HG03521 (cell line): Measurements from ENCODE around the gene BAIAP2.

ENCODE experiments used
- ATAC-seq: cut with Tn5 transposase; IDR thresholded peaks from one replicate; pipeline ENCODE4 v1.9.1; 2021; ENCODE audit warnings: mild to moderate bottlenecking, moderate library complexity; ENCODE audit not compliant: unreplicated experiment

The BAIAP2 gene

DNA sequence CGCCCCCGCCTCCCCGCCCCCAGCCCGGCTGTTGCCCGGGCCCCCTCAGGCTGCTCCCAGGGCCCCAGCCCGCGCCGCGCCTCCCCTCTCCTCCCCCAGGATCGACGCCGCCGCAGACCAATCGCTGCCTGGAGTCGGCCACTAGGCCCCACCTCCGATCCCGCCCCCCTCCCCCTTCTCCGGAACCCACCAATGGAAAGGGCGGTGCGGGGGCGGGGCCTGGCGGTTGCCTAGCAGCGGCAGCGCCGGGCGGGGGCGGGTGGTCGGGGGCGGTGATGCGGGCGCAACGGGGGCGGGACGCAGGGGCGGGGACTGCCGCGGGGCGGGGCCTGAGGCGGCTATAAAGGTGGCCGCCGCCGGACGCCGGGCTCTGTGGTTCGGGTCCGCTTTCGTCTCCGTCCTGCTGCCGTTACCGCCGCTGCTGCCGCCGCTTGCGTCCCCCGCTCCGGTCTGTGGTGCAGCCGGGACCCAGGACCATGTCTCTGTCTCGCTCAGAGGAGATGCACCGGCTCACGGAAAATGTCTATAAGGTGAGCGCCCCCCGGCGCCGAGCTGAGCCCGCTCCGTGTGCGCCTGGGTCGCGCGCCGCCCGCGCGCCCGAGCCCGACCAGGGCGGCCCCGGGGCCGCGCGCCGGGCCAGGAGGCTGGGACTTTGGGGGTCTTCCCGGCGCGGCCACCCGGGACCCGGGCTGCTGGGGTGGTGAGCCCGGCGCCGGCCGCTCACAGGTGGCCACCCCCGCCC is at the start of gene BAIAP2:
Gene BAIAP2, plus strand, starts transcription at position 373 of the 742 bp plus-strand sequence. Its CDS starts 104 bp downstream, at position 477.
- ATAC-seq = peak; percentile 57

DNA sequence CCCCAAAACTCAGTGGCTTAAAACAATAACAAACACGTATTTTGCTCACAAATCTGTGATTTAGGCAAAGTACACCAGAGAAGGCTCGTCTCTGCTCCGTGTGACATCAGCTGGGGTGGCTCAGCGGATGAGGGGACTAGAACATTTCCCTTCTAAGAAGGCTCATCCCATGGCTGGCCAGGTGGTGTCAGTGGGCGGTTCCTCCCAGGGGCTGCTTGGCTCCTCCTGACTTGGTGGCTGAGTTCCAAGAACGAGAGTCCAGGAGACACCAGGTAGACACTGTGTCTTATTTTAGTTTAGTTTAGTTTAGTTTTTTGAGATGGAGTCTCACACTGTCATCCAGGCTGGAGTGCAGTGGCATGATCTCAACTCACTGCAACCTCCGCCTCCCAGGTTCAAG is 48.9 kb upstream of the BAIAP2 start:
- no peak for ATAC-seq

DNA sequence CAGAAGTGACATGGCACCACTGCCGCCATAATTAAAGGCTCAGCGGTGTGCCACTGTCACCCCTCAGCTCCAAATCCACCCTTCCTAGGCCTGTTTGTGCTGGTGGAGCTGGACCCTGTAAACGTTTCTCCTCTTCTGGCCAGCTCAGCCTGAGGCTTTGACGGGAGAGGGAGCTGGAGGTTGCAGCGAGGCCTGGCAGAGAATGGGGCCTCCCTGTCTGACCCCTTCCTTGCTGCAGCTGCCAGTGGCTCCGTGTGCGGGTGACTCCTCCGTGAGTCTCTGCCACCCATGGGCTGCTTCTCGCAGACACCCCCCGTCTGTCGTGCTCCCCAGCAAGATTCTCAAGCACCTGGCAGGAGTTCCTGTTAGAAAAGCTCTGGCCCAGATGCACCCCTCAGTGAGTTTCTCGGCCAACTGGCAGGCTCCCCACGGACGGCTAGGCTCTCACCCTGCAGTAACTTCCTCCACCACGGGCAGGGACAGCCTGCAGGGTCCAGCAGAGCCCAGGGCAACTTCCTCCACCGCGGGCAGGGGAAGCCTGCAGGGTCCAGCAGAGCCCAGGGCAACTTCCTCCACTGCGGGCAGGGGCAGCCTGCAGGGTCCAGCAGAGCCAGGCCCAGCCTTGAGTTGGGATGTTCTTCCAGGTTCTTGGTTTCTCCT is 48.0 kb upstream of the BAIAP2 start:
- no peak for ATAC-seq

DNA sequence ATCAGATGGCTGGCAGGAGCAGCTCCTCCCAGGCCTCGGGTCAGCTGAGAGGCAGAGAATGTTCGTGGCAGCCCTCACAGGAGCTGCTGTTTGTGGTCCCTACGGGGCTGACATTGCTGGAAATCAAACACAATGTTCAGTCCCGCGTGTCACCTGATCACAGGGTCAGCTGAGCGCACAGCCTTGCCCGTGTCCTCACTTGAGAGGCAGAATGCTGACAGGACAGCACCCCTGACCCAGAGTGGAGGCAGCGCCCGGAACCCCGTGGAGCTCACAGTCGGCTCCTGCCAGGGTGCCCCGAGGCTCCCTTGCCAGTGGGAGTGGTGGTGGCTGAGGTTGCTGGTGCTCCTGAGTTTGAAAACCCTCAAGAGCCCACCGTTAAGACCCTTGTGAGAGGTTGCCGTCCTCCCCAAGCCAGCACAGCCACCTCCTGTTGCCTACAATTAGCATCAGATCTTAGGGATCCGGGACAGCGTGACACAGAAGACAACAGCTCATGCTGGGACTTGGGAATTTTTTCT is 47.0 kb upstream of the BAIAP2 start:
- no peak for ATAC-seq

GRCh38 chr17:80989586-80989913 is 45.4 kb upstream of the BAIAP2 start:
- ATAC-seq = no peak

GRCh38 chr17:80990921-80991644 is 43.9 kb upstream of the BAIAP2 start:
- ATAC-seq = no peak

GRCh38 chr17:80991645-80992076 is 43.3 kb upstream of the BAIAP2 start, which contains the start of gene CHMP6:
CHMP6 (plus strand) TSS chr17:80991841; CDS start chr17:80991919, 78 bp downstream.
- ATAC-seq = peak; percentile 50

- no peak for ATAC-seq
Observed at GRCh38 chr17:80992077-80992947, 42.6 kb upstream of the BAIAP2 start.

DNA sequence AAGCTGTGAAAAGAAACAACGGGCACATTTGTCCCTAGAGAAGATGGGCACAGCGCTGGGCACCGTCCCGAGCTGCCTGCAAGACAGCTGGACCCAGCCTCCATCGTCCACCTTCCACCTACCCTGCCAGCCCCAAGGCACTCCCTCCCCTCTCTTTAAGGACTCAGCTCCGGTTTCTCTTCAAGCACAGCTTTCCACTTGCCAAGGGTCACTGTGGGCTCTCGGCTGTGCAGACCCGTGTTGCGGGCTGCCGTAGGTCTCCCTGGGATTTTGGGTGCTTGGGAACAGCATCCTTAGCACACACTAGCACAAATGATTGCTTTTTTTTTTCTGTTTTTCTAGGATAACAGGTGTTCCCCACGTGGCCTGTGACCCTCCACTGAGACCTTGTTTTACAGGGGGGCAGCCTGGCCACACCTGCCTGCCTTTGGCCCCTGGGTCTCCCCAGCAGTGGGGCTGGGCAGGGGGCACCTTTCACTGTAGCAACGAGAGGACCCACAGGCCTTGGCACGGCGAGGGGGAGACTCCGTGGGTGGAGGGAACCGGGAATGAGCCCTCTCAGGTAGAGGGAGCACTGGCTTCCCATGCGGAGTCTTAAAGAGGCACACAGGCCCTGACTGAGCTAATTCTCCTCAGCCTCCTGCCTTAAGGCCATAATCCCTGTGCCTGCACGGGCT is 41.9 kb upstream of the BAIAP2 start:
- ATAC-seq = no peak

DNA sequence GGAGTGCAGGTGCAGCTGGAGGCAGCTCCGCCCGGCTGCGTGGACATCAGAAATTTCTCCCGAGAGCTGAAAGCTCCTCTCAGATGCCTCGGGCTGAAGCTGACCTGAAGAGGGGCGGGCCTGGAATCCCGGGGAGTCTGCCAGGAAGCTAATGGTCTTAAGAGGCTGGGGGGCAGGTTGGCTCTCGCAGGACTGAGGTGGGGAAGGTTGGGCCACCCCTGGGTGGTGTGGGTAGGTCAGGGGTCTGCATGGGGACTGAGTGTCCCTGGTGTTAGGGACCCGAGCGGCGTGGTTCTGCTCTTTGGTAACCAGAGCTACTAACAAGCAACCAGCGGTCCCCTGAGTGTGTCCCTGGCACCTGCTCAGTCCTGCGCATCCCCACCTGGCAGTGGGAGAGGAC is 39.8 kb upstream of the BAIAP2 start:
- no peak for ATAC-seq

GRCh38 chr17:80996422-80997305 is 38.3 kb upstream of the BAIAP2 start:
- ATAC-seq = no peak

DNA sequence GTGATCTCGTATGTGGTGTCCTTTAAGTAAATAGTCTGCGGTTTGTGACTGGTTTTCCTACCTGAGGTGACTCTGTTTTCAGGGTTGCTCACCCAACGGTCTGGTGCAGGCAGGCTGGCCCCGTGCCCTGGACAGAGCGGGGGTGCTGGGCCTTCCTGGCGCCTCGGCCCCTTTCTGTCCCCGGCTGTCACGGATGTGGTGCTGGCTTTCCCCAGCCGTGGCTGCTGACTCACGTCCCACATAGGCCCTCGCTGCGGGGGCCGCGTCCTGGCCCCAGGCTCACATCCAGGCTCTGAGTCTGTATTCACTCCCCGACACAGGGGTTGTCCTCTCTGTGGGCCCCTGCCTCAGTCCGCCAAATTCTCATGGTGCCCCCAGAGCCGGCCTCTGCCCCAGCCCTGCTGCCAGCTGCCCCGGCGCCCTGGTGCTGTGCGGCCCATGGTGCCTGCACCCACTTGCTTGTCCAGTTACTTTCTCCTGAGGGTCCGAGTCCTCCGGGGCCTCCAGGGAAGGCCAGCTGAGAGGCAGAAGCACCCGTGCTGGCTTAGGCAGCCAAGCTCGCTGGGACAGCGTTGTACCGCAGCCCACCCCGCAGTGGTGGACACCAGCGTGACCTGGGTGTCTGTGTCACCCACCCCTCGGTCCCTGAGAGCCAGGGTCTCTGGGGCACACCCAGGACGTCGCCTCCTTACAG is 37.4 kb upstream of the BAIAP2 start:
- ATAC-seq = no peak

DNA sequence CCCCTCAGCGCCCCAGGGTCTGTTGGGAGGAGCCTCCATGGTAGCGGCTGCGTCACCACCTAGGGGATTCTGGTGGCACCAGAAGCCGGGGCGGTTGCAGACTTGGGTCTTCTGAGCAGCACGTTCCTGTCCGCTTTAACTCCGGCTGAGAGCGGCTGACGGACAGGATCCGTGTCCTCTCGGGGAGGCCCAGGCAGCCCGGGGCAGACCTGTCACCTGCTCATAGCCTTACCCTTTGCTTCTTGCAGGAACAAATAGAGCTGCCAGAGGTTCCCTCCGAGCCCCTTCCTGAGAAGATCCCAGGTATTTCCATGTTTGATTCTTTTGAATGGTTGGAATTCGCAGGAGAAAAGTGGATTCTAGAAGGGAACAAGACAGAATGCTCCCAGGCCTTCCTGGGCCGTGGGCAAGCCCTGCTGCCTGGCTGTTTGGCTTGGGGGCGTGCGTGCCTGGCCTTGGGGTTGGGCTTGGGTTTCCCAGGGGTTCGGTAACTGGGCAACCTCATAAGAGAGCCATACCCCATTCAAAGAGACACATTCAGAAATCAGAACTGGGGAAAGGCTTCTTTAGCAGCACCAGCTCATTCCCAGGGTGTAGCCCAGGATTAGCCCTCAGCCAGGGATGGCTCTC is 36.7 kb upstream of the BAIAP2 start:
- ATAC-seq = no peak

GRCh38 chr17:80998748-80999535 is 36.0 kb upstream of the BAIAP2 start:
- ATAC-seq = no peak

DNA sequence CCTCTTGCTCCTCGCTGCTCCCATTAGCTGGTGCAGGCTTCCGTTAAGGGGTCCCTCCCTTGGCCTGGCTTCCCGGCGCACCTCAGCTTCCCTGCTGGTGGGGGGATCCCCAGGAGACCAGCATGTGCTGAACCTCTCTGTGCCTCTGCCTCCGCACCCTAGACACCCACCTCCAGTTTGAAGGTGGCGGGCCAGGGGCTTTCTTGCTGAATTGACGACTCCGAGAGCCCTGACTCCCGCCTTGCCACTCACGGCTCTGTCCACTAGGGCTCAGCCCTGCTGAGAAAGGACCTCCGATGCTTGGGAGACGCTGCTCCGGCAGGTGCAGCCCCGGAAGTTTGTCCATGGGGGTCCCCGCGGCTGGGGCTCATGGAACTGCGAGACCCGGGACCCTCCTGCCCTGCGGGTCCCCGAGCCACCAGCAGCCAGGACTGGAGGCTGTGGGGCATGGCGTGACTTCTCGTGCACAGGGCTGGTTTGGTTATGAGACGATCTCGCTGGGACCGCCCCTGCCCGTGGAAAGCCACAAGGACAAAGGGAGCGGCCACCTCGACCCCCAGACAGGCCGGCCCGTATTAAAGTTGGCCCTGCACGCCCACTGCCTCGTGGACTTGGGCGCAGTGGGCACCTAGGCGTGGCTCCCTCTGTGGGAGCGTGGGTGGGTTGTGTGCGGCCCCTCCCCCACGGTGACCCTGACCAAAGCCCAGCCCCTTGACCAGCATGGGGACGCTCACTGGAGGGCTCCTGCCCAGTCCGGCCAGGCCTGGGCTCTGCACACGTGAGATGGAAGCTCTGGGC is 35.2 kb upstream of the BAIAP2 start:
- no peak for ATAC-seq

DNA sequence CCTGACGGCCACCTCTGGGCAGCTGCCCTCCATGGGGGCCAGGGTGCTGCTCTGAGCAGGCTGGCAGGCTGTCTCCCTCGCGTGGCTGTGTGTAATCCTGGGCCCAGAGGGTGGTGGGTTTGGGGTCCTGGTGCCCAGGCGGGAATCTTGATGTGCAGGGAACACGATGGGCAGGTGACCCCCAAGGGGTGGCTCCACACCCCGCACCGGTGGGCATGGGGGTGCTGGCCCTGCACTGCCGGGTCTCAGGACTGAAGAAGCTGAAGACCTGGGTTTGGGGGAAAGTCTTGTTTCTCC is 34.7 kb upstream of the BAIAP2 start:
- ATAC-seq = no peak
